ENCODE measurements around the gene SULT1B1.
A peak's percentile ranks its signal among the peaks of the same experiment; 100 is the strongest.
"Not testable (repeated sequence)": the region's sequence is repeated elsewhere in the genome, so short reads cannot be mapped to it uniquely, and the experiment has no call there.

The SULT1B1 gene

DNA sequence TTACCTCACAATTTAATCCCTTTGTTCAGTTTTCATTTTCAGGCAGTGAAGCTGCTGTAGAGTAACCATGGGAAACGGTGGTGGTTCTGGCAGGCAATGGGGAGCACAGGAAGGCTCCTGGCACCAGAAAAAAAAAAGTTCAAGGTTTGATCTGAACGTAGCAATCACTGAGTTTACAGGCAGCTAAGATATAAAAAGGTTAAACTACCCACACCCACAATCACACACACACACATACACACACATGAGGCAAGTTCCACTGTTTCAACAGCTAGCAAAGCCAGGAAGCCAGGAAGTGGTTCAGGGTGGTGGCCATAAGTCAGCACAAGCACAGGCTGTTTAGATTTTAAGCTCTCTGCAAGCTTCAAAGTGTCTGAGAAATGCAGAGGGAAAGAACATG is at the start of gene SULT1B1:
Gene SULT1B1, minus strand, starts transcription at position 166 of the 400 bp plus-strand sequence. CDS start 5,403 bp downstream, outside the sequence.
- DNase-seq = no peak

- DNase-seq = no peak
Measured at GRCh38 chr4:69800599-69800998, 40.2 kb upstream of the SULT1B1 start.

GRCh38 chr4:69799337-69799736 is 38.9 kb upstream of the SULT1B1 start:
- no peak for DNase-seq

GRCh38 chr4:69793732-69794131 is 33.3 kb upstream of the SULT1B1 start:
- no peak for DNase-seq

DNA sequence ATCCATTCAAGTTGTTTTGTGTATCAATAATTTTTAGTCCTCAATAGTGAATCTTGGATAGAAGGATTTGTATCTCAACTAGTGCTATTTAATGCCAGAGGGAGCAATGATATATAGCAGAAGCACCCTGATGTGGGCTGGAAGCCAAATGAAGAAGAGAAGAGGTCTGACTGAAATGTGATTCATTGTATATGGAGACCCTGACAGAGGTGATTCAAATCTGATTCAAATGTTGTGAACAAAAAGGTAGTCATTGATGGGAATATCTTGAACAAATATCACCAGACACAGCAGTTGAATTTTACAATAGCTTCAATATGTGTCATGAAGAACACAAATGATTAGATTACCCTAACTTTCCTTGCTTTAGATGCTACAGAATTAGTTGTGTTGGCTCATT is 27.5 kb upstream of the SULT1B1 start:
- DNase-seq = no peak

DNA sequence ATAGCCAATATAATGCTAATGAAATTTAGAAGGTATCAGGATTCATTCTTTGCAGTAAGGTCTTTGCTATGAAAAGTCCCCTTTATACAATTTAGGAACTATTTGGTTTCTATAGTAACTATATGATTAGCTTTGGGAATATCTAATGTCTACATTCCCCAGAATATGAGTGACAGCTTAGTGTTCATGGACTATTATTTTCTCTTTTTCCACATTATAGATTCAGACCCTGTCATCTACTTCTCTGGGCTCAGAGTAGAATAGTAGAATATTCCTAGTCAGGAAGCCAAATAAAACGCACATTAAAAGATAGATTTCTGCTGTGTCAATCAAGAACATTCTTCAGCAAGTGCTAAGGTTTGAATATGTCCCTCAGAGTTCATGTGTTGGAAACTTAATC is 26.1 kb upstream of the SULT1B1 start:
- no peak for DNase-seq

DNA sequence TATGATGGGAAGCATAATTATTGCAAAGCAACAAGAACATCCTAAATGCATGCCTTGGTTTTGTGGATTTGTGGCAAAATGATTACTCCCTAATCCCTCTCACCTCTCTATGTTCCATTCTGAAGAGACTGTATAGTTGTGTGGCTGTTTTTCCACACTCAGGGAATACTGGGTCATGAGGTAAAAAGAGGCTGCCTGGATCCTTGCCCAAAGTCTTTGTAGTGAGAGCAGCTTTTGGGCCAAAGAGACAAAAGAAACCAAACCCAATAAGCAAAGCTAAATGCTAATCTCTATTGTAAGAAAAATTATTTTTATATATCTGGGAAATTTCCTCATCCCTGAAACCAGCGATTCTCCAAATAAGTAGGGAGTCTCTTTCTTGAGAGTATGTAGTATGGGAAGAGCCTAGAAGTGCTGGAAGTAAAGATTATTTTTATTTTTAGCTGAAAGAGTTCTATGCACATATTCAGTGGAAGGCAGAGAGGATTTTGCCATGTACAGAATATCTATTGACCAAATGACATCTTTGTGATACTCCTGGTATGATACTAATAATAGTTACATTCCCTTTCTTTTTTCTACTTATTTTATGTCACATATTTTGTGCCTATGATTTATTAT is 24.9 kb upstream of the SULT1B1 start:
- DNase-seq = no peak

DNA sequence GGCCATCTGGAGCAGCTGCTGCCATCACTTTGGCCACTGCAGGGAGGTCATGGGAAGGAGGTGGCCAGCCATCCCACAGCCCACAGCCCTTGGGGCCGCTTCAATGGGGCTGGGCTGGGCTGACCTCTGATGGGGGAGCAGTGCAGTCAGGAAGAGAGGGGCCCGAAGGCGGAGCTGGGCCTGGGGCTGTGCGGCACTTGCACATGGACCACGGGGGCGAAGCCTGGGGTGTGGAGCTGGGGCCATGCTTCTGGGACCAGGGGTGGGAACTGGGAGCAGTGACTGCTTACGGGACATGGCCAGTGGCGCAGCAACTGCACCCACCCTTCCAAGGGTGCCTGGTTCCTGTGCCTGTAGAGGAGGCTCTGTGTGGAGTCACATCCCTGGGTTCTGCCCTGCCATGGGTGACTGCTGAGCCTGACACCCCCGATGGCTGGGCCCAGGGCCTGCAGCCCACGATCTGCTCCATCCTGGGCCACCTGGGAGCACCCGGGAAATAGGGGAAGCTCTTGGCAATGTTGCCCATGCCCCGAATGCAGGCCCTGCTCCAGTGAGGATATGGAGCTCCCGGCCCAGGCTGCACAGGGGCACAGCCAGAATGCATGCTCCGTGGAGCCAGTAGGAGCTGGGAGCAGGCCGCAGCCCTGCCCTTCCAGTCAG is 22.4 kb upstream of the SULT1B1 start:
- no peak for DNase-seq

- DNase-seq = no peak
Measured at GRCh38 chr4:69781458-69782418, 21.3 kb upstream of the SULT1B1 start.

DNA sequence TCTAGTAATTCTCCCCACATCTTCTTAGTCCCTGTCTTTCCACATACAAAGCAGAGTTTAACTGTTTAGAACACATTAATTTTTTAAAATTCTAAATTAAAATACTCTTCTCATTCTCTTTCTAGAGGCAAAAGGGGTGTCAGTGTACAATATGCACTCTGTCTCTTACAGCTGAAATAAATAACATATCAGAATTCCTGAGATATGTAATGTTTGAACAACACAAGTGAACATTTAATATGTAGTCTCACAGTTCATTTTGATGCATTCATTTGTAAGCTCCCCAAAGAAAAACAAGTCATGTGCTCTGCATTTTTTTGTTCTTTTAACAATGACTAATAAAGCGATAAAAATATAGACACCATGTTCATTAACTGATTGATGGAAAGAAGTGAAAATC is 19.7 kb upstream of the SULT1B1 start:
- no peak for DNase-seq

DNA sequence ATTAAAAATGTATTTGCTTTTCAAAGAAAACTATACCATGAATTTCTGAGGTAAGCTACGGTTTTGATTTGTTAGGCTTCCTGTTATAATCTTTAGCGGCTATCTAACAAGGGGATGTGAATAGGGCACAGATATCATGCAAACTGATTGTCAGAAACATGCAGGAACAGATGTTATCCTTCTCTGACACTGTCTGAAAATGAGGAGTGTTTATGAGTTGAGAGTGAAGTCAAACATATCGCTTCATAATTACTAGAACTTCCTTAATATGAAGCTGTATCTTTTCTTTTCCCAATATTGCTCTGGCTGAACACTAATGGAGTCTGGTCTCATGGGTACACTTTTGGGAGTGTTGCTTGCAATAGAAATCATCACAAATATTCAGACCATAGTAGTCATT is 16.3 kb upstream of the SULT1B1 start:
- no peak for DNase-seq

- no peak for DNase-seq
Measured at GRCh38 chr4:69775321-69775867, 15.0 kb upstream of the SULT1B1 start.

DNA sequence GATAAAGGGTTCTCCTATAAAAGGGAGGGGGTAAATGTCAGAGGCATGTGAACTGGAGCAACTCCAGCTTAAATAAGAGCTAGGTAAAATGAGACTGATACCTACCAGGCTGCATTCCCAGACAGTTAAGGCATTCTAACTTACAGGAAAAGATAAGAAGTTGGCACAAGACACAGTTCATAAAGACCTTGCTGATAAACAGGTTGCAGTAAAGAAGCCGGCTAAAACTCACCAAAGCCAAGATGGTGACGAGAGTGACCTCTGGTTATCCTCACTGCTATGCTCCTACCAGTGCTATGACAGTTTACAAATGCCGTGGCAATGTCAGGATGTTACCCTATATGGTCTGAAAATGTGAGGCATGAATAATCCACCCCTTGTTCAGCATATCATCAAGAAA is 13.1 kb upstream of the SULT1B1 start:
- DNase-seq = no peak

DNA sequence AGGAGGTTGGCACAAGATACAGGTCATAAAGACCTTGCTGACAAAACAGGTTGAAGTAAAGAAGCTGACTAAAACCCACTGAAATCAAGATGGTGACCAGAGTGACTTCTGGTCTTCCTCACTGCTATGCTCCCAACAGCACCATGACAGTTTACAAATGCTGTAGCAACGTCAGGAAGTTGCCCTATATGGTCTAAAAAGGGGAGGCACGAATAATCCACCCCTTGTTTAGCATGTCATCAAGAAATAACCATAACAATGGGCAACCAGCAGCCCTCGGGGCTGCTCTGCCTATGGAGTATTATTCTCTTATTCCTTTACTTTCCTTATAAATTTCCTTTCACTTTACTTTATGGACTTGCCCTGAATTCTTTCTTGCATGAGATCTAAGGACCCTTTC is 8.1 kb upstream of the SULT1B1 start:
- DNase-seq = not testable (repeated sequence)

DNA sequence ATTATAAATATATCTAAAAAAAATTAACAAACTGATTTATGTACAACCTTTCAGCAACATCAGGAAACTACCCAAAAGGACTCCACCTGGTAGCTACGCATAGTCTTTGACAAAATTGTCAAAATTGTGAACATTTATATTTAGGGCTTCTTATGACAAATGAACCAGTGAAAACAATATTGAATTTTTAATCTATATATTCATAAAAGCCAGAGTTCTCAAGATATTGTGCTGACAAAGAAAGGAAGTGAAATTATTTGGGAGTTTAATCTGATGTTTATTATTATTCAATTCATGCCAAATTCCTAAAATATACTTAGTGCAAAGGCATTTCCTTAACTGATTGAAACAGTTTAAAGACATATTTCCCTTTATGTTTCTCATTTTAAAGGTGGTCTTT is 5.3 kb upstream of the SULT1B1 start:
- DNase-seq = no peak

GRCh38 chr4:69764311-69764710 is 3.9 kb upstream of the SULT1B1 start:
- peak; percentile 16 for DNase-seq

- DNase-seq = no peak
Measured at GRCh38 chr4:69763233-69763632, 2.8 kb upstream of the SULT1B1 start.

GRCh38 chr4:69759189-69759604 is 1.2 kb downstream of the SULT1B1 start:
- no peak for DNase-seq

- no peak for DNase-seq
Measured at GRCh38 chr4:69757464-69757863, 3.0 kb downstream of the SULT1B1 start.

- DNase-seq = no peak
Measured at GRCh38 chr4:69754926-69755580, 5.4 kb downstream of the SULT1B1 start.

DNA sequence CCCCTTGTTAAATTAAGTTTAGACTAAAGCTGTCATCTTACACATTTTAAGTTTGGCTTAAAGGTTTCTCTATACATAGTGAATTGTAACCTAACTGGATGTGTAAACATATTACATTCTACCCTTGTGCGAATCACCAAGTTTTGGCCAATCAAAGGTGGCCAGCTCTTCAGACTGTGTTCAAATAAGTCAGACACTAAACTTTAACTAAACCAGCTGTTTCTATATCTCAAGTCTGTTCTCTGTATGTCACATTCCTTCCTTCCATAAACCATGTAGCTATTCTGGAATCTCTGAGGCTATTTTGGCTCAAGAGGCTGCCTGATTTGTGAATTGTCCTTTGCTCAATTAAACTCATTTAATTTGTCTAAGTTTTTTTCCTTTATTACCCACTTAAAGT is 6.7 kb downstream of the SULT1B1 start:
- no peak for DNase-seq

- no peak for DNase-seq
Measured at GRCh38 chr4:69750346-69750745, 10.1 kb downstream of the SULT1B1 start.

DNA sequence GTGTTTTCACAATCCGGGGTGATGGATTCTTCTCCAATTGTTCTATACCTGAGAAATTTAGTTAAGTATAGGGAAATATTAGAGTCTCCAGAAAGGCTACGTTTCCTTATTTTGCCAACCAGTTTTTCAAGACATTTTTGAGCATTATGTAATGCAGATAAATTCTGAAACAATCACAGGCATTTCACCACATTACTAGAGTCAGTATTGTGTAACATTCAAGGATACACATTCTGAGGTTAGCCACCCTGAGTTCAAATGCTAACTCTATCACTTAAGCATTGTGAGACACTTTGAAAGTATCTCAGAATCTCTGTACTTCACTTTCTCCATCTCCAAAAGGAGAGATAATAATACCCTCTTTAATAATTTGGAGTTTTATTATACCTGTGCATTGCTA is 10.6 kb downstream of the SULT1B1 start:
- DNase-seq = no peak

All from NCI-H1105 treated with DMSO at 0.1 percent for 48 hours (cell line).